Measurements from ENCODE around the gene MRO.
"Not testable (repeated sequence)": the region's sequence is repeated elsewhere in the genome, so short reads cannot be mapped to it uniquely, and the experiment has no call there.

MRO gene

DNA sequence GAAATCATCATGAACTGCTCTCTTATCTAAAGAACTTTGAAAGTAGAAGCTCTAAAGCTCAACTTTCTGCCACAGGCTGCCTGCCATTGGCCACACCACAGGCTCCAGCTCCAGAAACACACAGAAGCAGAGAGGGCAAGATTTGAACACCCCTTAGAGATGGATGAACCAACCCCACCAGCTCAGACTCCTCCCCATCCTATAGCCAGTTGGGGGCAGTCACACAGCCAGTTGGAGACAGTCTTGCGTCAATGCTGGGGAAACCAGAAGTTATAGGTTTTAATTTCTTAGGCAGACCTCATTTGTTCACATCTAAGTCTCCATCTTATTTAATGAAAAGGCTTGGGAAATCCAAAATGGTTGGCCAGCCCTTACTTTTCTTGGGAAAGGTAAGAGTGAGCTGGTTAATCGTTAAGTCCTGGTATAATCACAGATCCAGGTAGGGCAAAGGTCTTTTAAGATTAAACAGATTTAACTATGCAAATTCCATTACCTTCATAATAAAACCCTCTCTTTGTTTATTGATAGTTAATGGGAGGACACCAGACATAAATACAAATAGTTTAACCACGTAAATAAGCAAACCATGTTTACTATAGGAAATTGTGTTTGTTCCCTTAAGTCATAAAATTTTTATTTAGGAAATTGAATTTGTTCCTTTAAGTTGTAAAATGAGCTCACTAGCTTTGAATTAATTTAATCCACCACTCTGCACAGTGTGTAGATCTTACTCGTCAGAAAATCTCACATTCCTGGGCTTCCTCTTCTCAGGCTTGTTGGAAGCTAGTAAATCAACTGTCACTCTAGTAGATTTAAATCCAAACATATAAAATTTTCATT, 28.0 kb downstream of the MRO start:
- no peak for DNase-seq (ENCODE audit: low spot score)

- DNase-seq (ENCODE audit: low spot score), result no peak
These were observed 28.9 kb downstream of the MRO start for GRCh38 chr18:50790948-50791347.

DNA sequence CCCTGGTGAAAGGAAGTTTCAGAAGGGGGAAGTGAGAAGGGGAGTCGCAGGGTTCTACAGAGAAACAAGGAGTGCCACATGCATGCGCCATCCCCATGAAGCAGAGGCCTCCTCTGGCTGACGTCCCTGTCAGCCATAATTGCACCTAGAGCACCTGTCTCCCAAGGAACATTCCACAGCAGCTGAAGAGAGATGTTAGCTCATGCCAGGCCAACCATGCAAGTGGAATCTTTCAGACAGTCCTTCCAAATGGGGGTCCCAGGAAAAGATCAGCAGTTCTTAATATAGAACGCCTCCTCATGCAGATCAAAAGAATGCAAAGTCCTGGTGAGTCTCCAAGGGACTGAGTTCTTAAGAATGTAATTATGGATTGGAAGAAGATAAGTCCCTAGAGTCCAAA, 29.6 kb downstream of the MRO start:
- DNase-seq (ENCODE audit: low spot score), result no peak

DNA sequence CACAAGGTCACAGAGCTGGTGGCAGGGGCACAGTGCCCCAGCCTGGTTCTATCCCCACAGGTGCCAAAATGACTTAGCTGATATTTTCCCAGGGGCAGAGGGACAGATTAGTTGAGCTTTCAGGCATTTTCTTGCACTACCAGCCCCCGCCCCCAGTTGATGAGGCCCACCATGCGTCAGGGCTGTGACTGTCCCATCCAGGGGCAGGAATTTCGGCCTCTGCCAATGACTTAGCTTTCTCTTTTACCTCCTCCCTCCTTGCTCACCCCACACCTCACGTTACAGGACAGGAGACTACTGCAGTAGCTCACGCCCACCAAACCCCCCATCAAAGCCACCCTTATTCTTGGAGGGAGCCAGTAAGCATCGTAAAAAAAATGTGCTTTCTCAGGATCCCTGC, 31.5 kb downstream of the MRO start:
- DNase-seq (ENCODE audit: low spot score), result no peak

- no peak for DNase-seq (ENCODE audit: low spot score)
These were observed 33.0 kb downstream of the MRO start for GRCh38 chr18:50786864-50787263.

DNA sequence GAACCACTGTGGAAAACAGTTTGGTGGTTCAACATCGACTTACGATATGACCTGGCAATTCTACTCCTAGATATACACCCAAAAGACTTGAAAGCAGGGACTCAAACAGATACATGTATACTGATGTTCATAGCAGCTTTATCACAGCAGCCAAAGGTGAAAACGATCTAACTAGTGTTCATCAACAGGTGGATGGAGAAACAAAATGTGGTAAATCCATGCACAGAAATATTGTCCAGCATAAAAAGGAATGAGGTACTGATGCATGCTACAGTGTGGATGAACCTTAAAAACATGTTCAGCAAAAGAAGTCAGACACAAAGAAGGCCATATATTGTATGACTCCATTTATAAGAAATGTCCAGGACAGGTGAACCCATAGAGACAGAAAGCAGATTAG, 36.3 kb downstream of the MRO start:
- no peak for DNase-seq (ENCODE audit: low spot score)

- not testable (repeated sequence) for DNase-seq (ENCODE audit: low spot score)
These were observed 40.8 kb downstream of the MRO start for GRCh38 chr18:50779021-50779420.

- DNase-seq (ENCODE audit: low spot score), result no peak
These were observed 43.4 kb downstream of the MRO start for GRCh38 chr18:50776383-50776782.

- no peak for DNase-seq (ENCODE audit: low spot score)
These were observed 44.1 kb downstream of the MRO start for GRCh38 chr18:50775726-50776125.

GRCh38 chr18:50775207-50775606, 44.6 kb downstream of the MRO start:
- no peak for DNase-seq (ENCODE audit: low spot score)

DNA sequence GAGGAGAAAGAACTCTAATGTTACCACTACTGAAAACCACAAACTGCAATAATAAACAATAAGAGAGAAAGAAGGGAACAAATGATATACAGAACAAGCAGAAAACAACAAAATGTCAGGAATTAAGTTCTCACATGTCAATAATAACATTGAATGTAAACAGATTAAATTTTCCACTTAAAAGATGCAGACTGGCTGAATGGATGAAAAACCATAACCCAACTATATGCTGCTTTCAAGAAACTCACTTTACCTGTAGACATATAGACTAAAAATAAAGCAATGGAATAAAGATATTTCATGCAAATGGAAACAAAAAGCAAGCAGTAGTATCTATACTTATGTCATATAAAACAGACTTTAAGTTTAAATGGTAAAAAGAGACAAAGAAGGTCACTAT, 50.4 kb downstream of the MRO start:
- no peak for DNase-seq (ENCODE audit: low spot score)

- DNase-seq (ENCODE audit: low spot score), result no peak
These were observed 62.5 kb downstream of the MRO start for GRCh38 chr18:50757358-50757757.

DNA sequence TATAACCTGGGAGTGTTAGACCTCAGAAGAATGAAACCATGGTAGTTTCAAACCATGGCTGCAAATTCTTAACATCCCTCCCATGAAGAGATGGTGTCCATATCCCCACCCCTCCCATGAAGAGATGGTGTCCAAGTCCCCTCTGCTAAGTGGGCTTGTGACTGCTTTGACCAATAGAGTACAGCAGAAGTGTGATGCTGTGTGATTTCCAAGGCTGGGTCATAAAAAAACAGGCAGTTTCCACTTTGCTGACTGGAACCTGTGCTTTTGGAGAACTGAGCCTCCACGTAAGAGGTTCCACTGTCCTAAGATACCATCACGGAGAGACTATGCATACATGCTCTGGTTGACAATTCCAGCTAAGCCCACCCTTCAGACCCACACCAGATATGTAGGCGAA, 65.5 kb downstream of the MRO start:
- no peak for DNase-seq (ENCODE audit: low spot score)

GRCh38 chr18:50753311-50753710, 66.5 kb downstream of the MRO start:
- DNase-seq (ENCODE audit: low spot score), result no peak

DNA sequence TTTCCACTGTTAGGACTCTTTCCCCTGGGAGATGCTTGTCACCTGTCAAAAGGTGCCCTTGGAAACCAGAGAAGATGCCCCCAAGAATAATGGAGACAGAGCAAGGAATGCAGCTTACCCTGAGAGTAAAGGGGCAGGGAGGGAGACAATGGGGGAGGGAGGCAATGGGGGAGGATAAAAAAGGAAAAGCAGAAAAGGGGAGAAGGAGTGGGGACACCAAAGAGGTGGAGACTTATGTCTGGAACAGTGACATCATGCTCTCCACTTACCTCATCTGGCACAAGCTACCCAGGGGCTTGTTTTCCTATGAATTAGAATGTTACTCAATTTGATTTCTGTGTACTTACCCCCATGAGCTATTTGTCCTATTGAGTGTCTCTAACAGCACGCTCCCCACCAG, 67.9 kb downstream of the MRO start:
- DNase-seq (ENCODE audit: low spot score), result no peak

DNA sequence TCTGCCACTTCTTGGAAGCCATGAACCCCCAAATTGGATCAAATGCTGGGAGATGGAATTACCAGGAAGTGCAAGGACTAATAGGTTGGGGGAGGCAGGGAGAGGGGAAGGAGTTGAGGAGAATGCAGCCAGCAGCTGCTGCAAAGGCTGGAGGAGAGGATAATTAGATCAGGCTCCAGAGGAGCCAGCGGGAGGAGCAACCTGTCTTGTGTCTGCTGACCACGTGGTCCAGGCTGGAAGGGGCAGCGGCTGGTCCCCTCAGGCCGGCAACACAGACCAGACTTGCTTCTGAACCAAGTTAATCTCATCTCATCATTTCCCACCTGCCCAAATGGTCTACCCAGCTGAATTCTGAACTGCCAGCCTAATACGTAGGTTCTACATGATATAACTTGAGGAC, 68.3 kb downstream of the MRO start:
- DNase-seq (ENCODE audit: low spot score), result no peak

DNA sequence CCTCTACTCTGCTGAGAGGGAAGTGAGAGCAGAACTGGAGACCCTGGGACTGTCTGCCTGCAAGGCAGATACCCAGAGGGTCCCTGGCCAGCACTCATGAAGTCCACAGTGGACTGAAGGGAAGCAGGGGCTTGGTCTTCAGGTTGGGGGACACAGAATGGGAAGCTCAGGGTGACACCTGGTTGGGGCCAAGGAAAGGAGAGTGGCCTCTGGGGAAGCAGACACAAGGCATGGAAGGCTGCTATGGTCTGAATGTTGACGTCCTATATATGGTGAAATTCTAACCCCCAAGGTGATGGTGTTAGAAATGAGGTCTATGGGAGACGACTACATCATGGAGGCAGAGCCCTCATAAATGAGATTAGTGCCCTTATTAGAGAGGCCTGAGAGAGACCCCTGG, 69.3 kb downstream of the MRO start:
- DNase-seq (ENCODE audit: low spot score), result no peak

GRCh38 chr18:50749945-50750344, 69.9 kb downstream of the MRO start:
- no peak for DNase-seq (ENCODE audit: low spot score)

DNA sequence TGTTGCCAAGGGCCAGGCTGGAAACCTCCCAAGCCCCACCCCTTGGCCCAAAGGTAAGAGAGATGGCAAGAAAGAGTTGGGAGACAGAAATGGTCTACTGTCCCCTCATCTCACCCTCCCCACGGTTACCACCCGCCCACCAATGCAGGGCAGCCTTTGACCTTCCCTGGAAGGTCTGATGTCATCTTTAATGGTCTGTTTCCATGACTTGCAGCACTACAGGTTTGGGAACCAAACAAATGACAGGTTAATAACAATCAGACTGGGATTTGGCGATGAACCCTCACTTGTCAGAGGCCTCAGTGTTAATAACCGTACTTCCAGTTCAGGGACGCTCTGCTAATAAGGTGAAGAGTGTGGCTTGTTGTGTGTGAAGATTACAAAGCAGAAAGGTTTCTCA, 70.4 kb downstream of the MRO start:
- DNase-seq (ENCODE audit: low spot score), result no peak

GRCh38 chr18:50748243-50749229, 71.3 kb downstream of the MRO start:
- no peak for DNase-seq (ENCODE audit: low spot score)

GRCh38 chr18:50747849-50748242, 72.0 kb downstream of the MRO start:
- DNase-seq (ENCODE audit: low spot score), result no peak

- no peak for DNase-seq (ENCODE audit: low spot score)
These were observed 73.9 kb downstream of the MRO start for GRCh38 chr18:50745945-50746344.

All from hepatic stellate cell (primary cell).